Right lobe of liver (tissue), 6 donors: ENCODE data around the gene SVEP1. TPM values are rescaled to one million over a fixed set of nuclear protein-coding genes. Genes with fewer than 3 reads are reported as not detected.

Experiments used
- ATAC-seq, 4 donors: fragments of 200-7000 bp; cut with Tn5 transposase; one replicate each; pipeline ENCODE4 v1.9.1; 2020; ENCODE audit warnings: mild to moderate bottlenecking in 4 of 4, moderate library complexity in 4 of 4
- DNase-seq, 3 donors: peaks; one replicate each; pipeline ENCODE4 v3.0.0-alpha.2; 2020
- H3K27ac ChIP-seq, 3 donors: fragments of 200-600 bp; one replicate each; pipeline ENCODE4 v1.8.0; 2022
- H3K27me3 ChIP-seq, 2 donors: fragments of 200-600 bp; one replicate each; pipeline ENCODE4 v1.8.0; 2022
- H3K36me3 ChIP-seq, 4 donors: fragments of 200-600 bp; sonication (generic) in 1 of 4; one replicate each; pipeline versions ENCODE4 v1.5.1 to v1.8.0; 2017 to 2022; ENCODE audit warnings: control low read depth in 1 of 4
- H3K4me1 ChIP-seq, 4 donors: fragments of 200-600 bp; sonication (generic) in 1 of 4; one replicate each; pipeline versions ENCODE4 v1.5.1 to v1.8.0; 2017 to 2022; ENCODE audit warnings: control low read depth in 1 of 4
- H3K4me3 ChIP-seq, 3 donors: fragments of 200-600 bp; one replicate each; pipeline ENCODE4 v1.8.0; 2022
- H3K9me3 ChIP-seq, 4 donors: fragments of 200-600 bp; sonication (generic) in 1 of 4; one replicate each; pipeline versions ENCODE4 v1.5.1 to v1.8.0; 2017 to 2022; ENCODE audit warnings: control low read depth in 1 of 4
- POLR2A ChIP-seq: fragments of 450-650 bp; IDR thresholded peaks from one replicate; pipeline ENCODE4 v1.6.1; 2017; ENCODE audit warnings: antibody characterized with exemption, mild to moderate bottlenecking
- WGBS: methylation state at CpG from one replicate; pipeline ENCODE4 v1.1.6; 2018; ENCODE audit warnings: low coverage, low lambda C conversion rate; ENCODE audit not compliant: insufficient coverage; ENCODE audit errors: missing lambda C conversion rate; 5-methylcytosine and 5-hydroxymethylcytosine counted together
- intact Hi-C, 2 donors: fragments of 100-400 bp; cut with DNase I; formaldehyde crosslinking; loops; one replicate each; pipeline versions ENCODE4 v1.11.2 to v1.14.1; 2022
- total RNA-seq, 6 experiments: library from RNA; depleted of rRNA in 2 of 6; stranded (reverse); fragments of >200 nt in 2 of 6; fragmentation: NEBNext Ultra II Directional in 3 of 6; extraction: Animal tissue kit (Norgen Biotek cat#: 25700) in 3 of 6; gene quantifications; one replicate each; pipeline versions ENCODE4 v1.1.0 to v1.2.4, GENCODE V29; 2016 to 2023
- TF ChIP-seq, protein P1 (sequence below), 4 donors: fragments of 200-600 bp in 3 of 4; fragments of 450-650 bp in 1 of 4; IDR thresholded peaks; one replicate each; pipeline versions ENCODE4 v1.5.1 to v1.8.0; 2016 to 2022; ENCODE audit warnings: antibody characterized with exemption in 4 of 4, mild to moderate bottlenecking in 2 of 4
- donor health status: DM: no; HTN: yes; CAD: no.
- donor health status: DM: no; HTN: no; CAD: no.
- donor health status: DM: no; HTN: no; CAD: no.
- donor health status: DM: no; HTN: yes; CAD: no.
- donor health status: DM: no; HTN: yes; CAD: no.

Gene SVEP1
- total RNA-seq, 6 experiments from 2014 or later = 1.6 to 7.8 (median 4.6) TPM

- intact Hi-C loops = no loop called here
- no peak overlapping the region for H3K4me3 ChIP-seq
- no peaks in the 10 kb centered on the region for H3K4me1 ChIP-seq
- H3K27ac ChIP-seq = no peak overlapping the region
- no peak for DNase-seq
- no peaks in the 10 kb centered on the region for H3K9me3 ChIP-seq
- no peaks in the 10 kb centered on the region for H3K27me3 ChIP-seq
- H3K36me3 ChIP-seq = no peaks in the 10 kb centered on the region
- no peak for TF ChIP-seq POLR2A
- TF ChIP-seq, protein P1, sequence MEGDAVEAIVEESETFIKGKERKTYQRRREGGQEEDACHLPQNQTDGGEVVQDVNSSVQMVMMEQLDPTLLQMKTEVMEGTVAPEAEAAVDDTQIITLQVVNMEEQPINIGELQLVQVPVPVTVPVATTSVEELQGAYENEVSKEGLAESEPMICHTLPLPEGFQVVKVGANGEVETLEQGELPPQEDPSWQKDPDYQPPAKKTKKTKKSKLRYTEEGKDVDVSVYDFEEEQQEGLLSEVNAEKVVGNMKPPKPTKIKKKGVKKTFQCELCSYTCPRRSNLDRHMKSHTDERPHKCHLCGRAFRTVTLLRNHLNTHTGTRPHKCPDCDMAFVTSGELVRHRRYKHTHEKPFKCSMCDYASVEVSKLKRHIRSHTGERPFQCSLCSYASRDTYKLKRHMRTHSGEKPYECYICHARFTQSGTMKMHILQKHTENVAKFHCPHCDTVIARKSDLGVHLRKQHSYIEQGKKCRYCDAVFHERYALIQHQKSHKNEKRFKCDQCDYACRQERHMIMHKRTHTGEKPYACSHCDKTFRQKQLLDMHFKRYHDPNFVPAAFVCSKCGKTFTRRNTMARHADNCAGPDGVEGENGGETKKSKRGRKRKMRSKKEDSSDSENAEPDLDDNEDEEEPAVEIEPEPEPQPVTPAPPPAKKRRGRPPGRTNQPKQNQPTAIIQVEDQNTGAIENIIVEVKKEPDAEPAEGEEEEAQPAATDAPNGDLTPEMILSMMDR (IDR thresholded peaks at IDR 0.05) = no peak
- no peak for ATAC-seq
Measured at GRCh38 chr9:110447476-110447875, 132.1 kb downstream of the SVEP1 start.

DNA sequence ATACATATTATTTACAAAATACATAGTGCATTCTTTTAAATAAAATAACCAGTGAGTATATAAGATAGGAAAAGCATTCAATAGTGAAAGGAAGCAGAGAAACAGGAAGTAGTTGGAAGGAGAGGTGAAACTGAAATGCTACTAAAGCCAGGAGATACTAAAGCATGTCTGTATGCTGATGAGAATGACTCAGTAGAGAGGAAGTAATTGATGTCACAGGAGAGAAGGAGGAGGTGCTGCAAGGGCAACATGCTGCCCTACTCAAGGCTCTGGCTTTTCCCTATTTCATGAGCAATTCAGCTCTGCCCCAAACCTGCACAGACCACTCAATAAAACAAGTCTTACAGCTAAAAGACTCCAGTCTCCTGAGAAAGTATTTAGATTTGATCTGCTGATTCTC lies 133.4 kb downstream of the SVEP1 start:
- no peak for TF ChIP-seq POLR2A
- TF ChIP-seq, protein P1 (IDR thresholded peaks at IDR 0.05) = no peak
- Histone ChIP-seq H3K9me3 (no peaks in the 10 kb centered on the region), H3K4me3 (no peak overlapping the region), H3K27ac (no peak overlapping the region), H3K4me1 (no peaks in the 10 kb centered on the region), H3K27me3 (no peaks in the 10 kb centered on the region), H3K36me3 (no peaks in the 10 kb centered on the region)
- intact Hi-C loops = no loop called here
- no peak for DNase-seq
- ATAC-seq = no peak

DNA sequence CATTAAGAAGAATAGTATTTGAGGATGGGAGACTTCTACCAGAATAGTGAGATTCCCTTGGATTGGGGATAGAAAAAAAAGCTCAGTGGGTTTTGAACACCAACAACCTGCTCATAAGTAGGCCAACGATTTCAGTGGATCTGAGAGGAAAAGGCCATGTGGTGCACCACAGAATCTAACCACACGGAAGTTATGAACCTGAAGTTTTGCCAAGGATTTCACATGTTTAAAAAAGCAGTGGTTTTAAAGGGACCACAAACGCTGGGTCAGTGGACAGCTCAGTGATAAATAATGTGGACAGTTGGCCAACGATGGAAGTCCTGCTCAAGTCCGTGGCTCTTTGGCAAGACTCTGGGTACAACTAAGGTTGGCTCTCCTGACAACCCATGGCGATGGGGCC lies 134.6 kb downstream of the SVEP1 start:
- H3K27me3 ChIP-seq = no peaks in the 10 kb centered on the region
- H3K4me1 ChIP-seq = no peaks in the 10 kb centered on the region
- no peak for ATAC-seq
- no peaks in the 10 kb centered on the region for H3K9me3 ChIP-seq
- H3K4me3 ChIP-seq = no peak overlapping the region
- TF ChIP-seq, protein P1 (IDR thresholded peaks at IDR 0.05) = no peak
- no peak for TF ChIP-seq POLR2A
- 42% methylated on average over 6 of the region's 6 CpGs for WGBS
- H3K27ac ChIP-seq = no peak overlapping the region
- intact Hi-C loops = no loop called here
- H3K36me3 ChIP-seq = no peaks in the 10 kb centered on the region
- no peak for DNase-seq

- Histone ChIP-seq H3K36me3 (no peaks in the 10 kb centered on the region), H3K9me3 (no peaks in the 10 kb centered on the region), H3K27ac (no peak overlapping the region), H3K4me1 (no peaks in the 10 kb centered on the region), H3K4me3 (no peak overlapping the region), H3K27me3 (no peaks in the 10 kb centered on the region)
- intact Hi-C loops = no loop called here
- ATAC-seq (no peak), DNase-seq (no peak)
- TF ChIP-seq, protein P1 (IDR thresholded peaks at IDR 0.05) = no peak
- no peak for TF ChIP-seq POLR2A
Measured at GRCh38 chr9:110443866-110444220, 135.7 kb downstream of the SVEP1 start.

DNA sequence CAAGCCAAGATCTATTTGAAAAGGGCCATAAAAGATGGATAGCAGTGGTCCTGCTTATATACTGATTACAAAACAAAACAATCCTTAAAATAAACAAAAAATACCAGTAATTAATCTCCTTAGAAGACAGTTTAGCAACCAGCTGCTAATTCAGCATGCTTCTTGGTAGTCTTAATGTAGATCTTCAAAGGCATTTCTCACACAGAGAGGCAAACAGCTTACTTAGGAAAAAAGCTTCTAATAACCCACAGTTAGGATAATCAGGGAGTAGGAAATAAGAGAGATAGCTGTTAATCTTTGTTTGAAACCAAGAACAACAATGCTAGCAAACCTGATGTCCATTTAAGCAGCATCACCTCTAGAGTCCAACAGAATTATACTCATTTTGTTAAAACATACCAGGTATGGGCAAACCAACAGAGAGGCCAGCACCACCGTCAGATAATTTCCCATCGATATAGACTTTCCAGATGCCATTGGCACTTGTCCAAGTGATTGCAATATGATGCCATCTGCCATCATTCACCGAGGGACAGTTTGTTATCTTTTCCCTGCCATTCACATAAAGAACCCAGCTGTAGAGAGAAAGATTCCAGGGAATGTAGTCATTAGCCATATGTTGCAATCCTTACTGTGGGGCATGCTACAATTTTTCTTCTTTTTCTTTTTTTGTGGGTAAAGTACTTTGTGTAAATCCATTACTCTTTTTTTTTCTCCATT lies 136.2 kb downstream of the SVEP1 start:
- DNase-seq = no peak
- intact Hi-C loops = no loop called here
- no peak overlapping the region for H3K4me3 ChIP-seq
- H3K27ac ChIP-seq = no peak overlapping the region
- WGBS = 36% methylated on average over 3 of the region's 3 CpGs
- no peaks in the 10 kb centered on the region for H3K36me3 ChIP-seq
- ATAC-seq = no peak
- TF ChIP-seq, protein P1 (IDR thresholded peaks at IDR 0.05) = no peak
- no peak for TF ChIP-seq POLR2A
- H3K27me3 ChIP-seq = no peaks in the 10 kb centered on the region
- H3K9me3 ChIP-seq = no peaks in the 10 kb centered on the region
- H3K4me1 ChIP-seq = no peaks in the 10 kb centered on the region
